Thyroid gland (tissue), 4 donors: Measurements from ENCODE around the gene RSPRY1.

Experiments
- CTCF ChIP-seq, 6 experiments: fragments of 200-600 bp in 3 of 6; fragments of 450-650 bp in 3 of 6; sonication (generic) in 3 of 6; IDR thresholded peaks; one replicate each; pipeline ENCODE4 v1.5.1; 2016 to 2019; ENCODE audit warnings: antibody characterized with exemption in 6 of 6, mild to moderate bottlenecking in 2 of 6, inconsistent platforms in 1 of 6, moderate library complexity in 1 of 6
- POLR2A ChIP-seq, 2 donors: fragments of 450-650 bp; IDR thresholded peaks; one replicate each; pipeline ENCODE4 v1.6.1; 2017; ENCODE audit warnings: antibody characterized with exemption in 2 of 2, mild to moderate bottlenecking in 2 of 2, moderate library complexity in 1 of 2

GRCh38 chr16:57284952-57285363 lies 98.8 kb downstream of the RSPRY1 start:
- TF ChIP-seq CTCF (IDR thresholded peaks at IDR 0.05), result no peak
- TF ChIP-seq POLR2A (IDR thresholded peaks at IDR 0.05), result no peak
